Heart left ventricle (tissue), 16 donors: ENCODE measurements around the gene IL26. TPM values are rescaled to one million over a fixed set of nuclear protein-coding genes. Genes with fewer than 3 reads are reported as not detected.

ENCODE experiments used
- ATAC-seq, 4 donors: fragments of 200-7000 bp; cut with Tn5 transposase; one replicate each; pipeline ENCODE4 v1.9.1; 2020 to 2022; ENCODE audit warnings: moderate library complexity in 4 of 4, mild to moderate bottlenecking in 3 of 4, moderate number of reproducible peaks in 1 of 4
- DNase-seq, 5 donors: peaks; one replicate each; pipeline ENCODE4 v3.0.0-alpha.2; 2020
- H3K27ac ChIP-seq, 12 donors: fragments of 200-600 bp; sonication (generic) in 4 of 12; one replicate each; pipeline versions ENCODE4 v1.5.0 to v1.8.0; 2016 to 2022; ENCODE audit warnings: mild to moderate bottlenecking in 2 of 12
- H3K27me3 ChIP-seq, 9 donors: fragments of 200-600 bp; sonication (generic) in 2 of 9; one replicate each; pipeline versions ENCODE4 v1.5.1 to v1.8.0; 2016 to 2022; ENCODE audit warnings: mild to moderate bottlenecking in 3 of 9
- H3K36me3 ChIP-seq, 9 donors: fragments of 200-600 bp; sonication (generic) in 2 of 9; one replicate each; pipeline versions ENCODE4 v1.5.0 to v1.8.0; 2018 to 2022; ENCODE audit warnings: mild to moderate bottlenecking in 2 of 9
- H3K4me1 ChIP-seq, 12 donors: fragments of 200-600 bp; sonication (generic) in 4 of 12; one replicate each; pipeline versions ENCODE4 v1.5.0 to v1.8.0; 2016 to 2022; ENCODE audit warnings: mild to moderate bottlenecking in 3 of 12
- H3K4me3 ChIP-seq, 12 donors: fragments of 200-600 bp; sonication (generic) in 4 of 12; one replicate each; pipeline versions ENCODE4 v1.5.0 to v1.8.0; 2017 to 2022; ENCODE audit warnings: mild to moderate bottlenecking in 9 of 12, moderate library complexity in 4 of 12
- H3K9me3 ChIP-seq, 12 donors: fragments of 200-600 bp; sonication (generic) in 4 of 12; one replicate each; pipeline versions ENCODE4 v1.5.0 to v1.8.0; 2016 to 2022; ENCODE audit warnings: mild to moderate bottlenecking in 1 of 12
- CTCF ChIP-seq, 12 donors: fragments of 200-600 bp; sonication (generic) in 4 of 12; IDR thresholded peaks; one replicate each; pipeline versions ENCODE4 v1.5.0 to v1.8.0; 2018 to 2022; ENCODE audit warnings: antibody characterized with exemption in 12 of 12, mild to moderate bottlenecking in 5 of 12
- POLR2A ChIP-seq, 2 donors: fragments of 450-650 bp; IDR thresholded peaks; one replicate each; pipeline ENCODE4 v1.6.1; 2017; ENCODE audit warnings: antibody characterized with exemption in 2 of 2, mild to moderate bottlenecking in 2 of 2, moderate library complexity in 2 of 2
- WGBS, 4 donors: extraction: QIAGEN DNeasy Blood & Tissue Kit in 2 of 4; methylation state at CpG; one replicate each; pipeline versions ENCODE4 v1.1.5 to v1.1.7; 2013 to 2018; 5-methylcytosine and 5-hydroxymethylcytosine counted together
- intact Hi-C, 10 donors: fragments of 100-400 bp; cut with DNase I; formaldehyde crosslinking; loops; one replicate each; pipeline versions ENCODE4 v1.11.1 to v1.14.2; 2022
- polyA plus RNA-seq, 2 donors: library from polyadenylated mRNA; stranded (reverse); fragments of 200-250 nt; gene quantifications; one replicate each; pipeline ENCODE4 v1.2.3, GENCODE V29; 2013
- total RNA-seq, 9 donors: library from RNA; depleted of rRNA in 2 of 9; stranded (reverse); fragments of >200 nt in 2 of 9; fragmentation: NEBNext Ultra II Directional in 3 of 9; extraction: Animal tissue kit (Norgen Biotek cat#: 25700) in 3 of 9; gene quantifications; one replicate each; pipeline versions ENCODE4 v1.1.0 to v1.2.4, GENCODE V29; 2016 to 2023
- donor health status: ischemic (EF 13 %, LVEDD 7.1; RV severe dilation, severe dysfunction).
- donor health status: healthy with polysubstance abuse.
- donor health status: DM: no; HTN: yes; CAD: no.
- donor health status: DM: no; HTN: no; CAD: no.
- donor health status: ischemic (EF 25% LVEDD 6.9; RV normal size, moderate dysfunction).
- donor health status: ischemic (EF 25% LVEDD 5.7; RV mildly dilated, moderate dysfunction).
- donor health status: healthy.
- donor health status: DM: yes; HTN: yes; CAD: no.
- donor health status: ischemic (EF 35%, LVEDD 5.7; RV mildly dilated, moderate dysfunction).
- donor health status: nonischemic (EF 11% LVEDD 7.7; RV severe dilation, severe dysfunction).
- donor health status: DM: yes; HTN: yes; CAD: no.
- donor health status: PGD.
- donor health status: ischemic (EF 29% LVEDD 5.4; RV normal size, mild dysfunction).
- donor health status: nonischemic (EF 23%, LVEDD 6.1; RV moderate dilation, normal function).

Gene IL26
- total and polyA plus RNA-seq, 11 donors, result not detected

- intact Hi-C loops, result loop anchor here in 2 of 10 donors (5.0 kb wide), 1 partner anchor 80 kb away; no protein-coding TSS in a partner anchor
- no peak for TF ChIP-seq POLR2A (IDR thresholded peaks at IDR 0.05)
- TF ChIP-seq CTCF (IDR thresholded peaks at IDR 0.05), result peak in 4 of 12 donors; percentile 7 to 34 (median 22)
- no peak for DNase-seq
- WGBS, 4 donors, result 65 to 73% (median 72%) methylated on average over 2 of the region's 2 CpGs
- no peaks in the 10 kb centered on the region for H3K9me3 ChIP-seq
- no peaks in the 10 kb centered on the region for H3K27me3 ChIP-seq
- H3K4me3 ChIP-seq, result peak overlapping the region in 9 of 12 donors; percentile 27 to 57 (median 46)
- no peaks in the 10 kb centered on the region for H3K36me3 ChIP-seq
- peaks cover 0 to 37% (median 12%) of the 10 kb centered on the region in 12 donors for H3K4me1 ChIP-seq
- H3K27ac ChIP-seq, result peak overlapping the region in 8 of 12 donors; percentile 16 to 71 (median 36)
- ATAC-seq, result peak in 2 of 4 donors; percentile 9 to 19
These were observed 11.5 kb upstream of the IL26 start for GRCh38 chr12:68237078-68237477.

GRCh38 chr12:68236421-68237059, 10.9 kb upstream of the IL26 start:
- TF ChIP-seq CTCF (IDR thresholded peaks at IDR 0.05), result peak in 1 of 12 donors; percentile 9
- TF ChIP-seq POLR2A (IDR thresholded peaks at IDR 0.05), result no peak
- Histone ChIP-seq H3K36me3 (no peaks in the 10 kb centered on the region), H3K4me3 (peak overlapping the region in 10 of 12 donors; percentile 21 to 57 (median 44)), H3K9me3 (no peaks in the 10 kb centered on the region), H3K27ac (peak overlapping the region in 9 of 12 donors; percentile 16 to 71 (median 35)), H3K4me1 (peaks cover 0 to 33% (median 12%) of the 10 kb centered on the region in 12 donors), H3K27me3 (no peaks in the 10 kb centered on the region)
- intact Hi-C loops, result loop anchor here in 2 of 10 donors (5.0 kb wide), 1 partner anchor 81 kb away; no protein-coding TSS in a partner anchor
- DNase-seq, result no peak
- ATAC-seq, result peak in 2 of 4 donors; percentile 60 to 68
- WGBS, 4 donors, result 47 to 72% (median 61%) methylated on average over 8 of the region's 8 CpGs

GRCh38 chr12:68235576-68235975, 10.0 kb upstream of the IL26 start:
- no peaks in the 10 kb centered on the region for H3K9me3 ChIP-seq
- WGBS, 4 donors, result 88 to 95% (median 92%) methylated on average over 2 of the region's 2 CpGs
- no peaks in the 10 kb centered on the region for H3K36me3 ChIP-seq
- ATAC-seq, result no peak
- intact Hi-C loops, result loop anchor here in 2 of 10 donors (5.0 kb wide), 1 partner anchor 82 kb away; no protein-coding TSS in a partner anchor
- no peaks in the 10 kb centered on the region for H3K27me3 ChIP-seq
- H3K4me1 ChIP-seq, result peaks cover 0 to 27% (median 9%) of the 10 kb centered on the region in 12 donors
- H3K4me3 ChIP-seq, result no peak overlapping the region
- no peak for TF ChIP-seq CTCF (IDR thresholded peaks at IDR 0.05)
- no peak for DNase-seq
- no peak overlapping the region for H3K27ac ChIP-seq

- no peak for ATAC-seq
- Histone ChIP-seq H3K27ac (no peak overlapping the region), H3K27me3 (no peaks in the 10 kb centered on the region), H3K4me3 (no peak overlapping the region), H3K9me3 (no peaks in the 10 kb centered on the region), H3K36me3 (no peaks in the 10 kb centered on the region), H3K4me1 (peaks cover 0 to 21% (median 7%) of the 10 kb centered on the region in 12 donors)
- WGBS, 4 donors, result 87 to 96% (median 91%) methylated on average over 2 of the region's 2 CpGs
- TF ChIP-seq CTCF (IDR thresholded peaks at IDR 0.05) (no peak), POLR2A (IDR thresholded peaks at IDR 0.05) (no peak)
- intact Hi-C loops, result no loop called here
- DNase-seq, result no peak
These were observed 8.5 kb upstream of the IL26 start for GRCh38 chr12:68234140-68234539.
